IPS-NIHi11 (cell line): ENCODE results near the gene WDR4.
A peak's percentile ranks its signal among the peaks of the same experiment; 100 is the strongest.
"Not testable (repeated sequence)": the region's sequence is repeated elsewhere in the genome, so short reads cannot be mapped to it uniquely, and the experiment has no call there.

Experiments used
- DNase-seq: peaks from one replicate; pipeline ENCODE4 v3.0.0; 2012; ENCODE audit warnings: mixed read lengths, low spot score

Gene WDR4

GRCh38 chr21:42878678-42878992 is 704 bp downstream of the WDR4 start:
- no peak for DNase-seq

GRCh38 chr21:42875811-42876210 is 3.5 kb downstream of the WDR4 start:
- not testable (repeated sequence) for DNase-seq

- no peak for DNase-seq
These were observed 6.2 kb downstream of the WDR4 start for GRCh38 chr21:42873096-42873495.

GRCh38 chr21:42868196-42868595 is 11.1 kb downstream of the WDR4 start:
- peak; percentile 1 for DNase-seq

GRCh38 chr21:42865776-42866160 is 13.6 kb downstream of the WDR4 start:
- DNase-seq: peak; percentile 17

- peak; percentile 33 for DNase-seq
These were observed 14.2 kb downstream of the WDR4 start for GRCh38 chr21:42864815-42865775.

- DNase-seq: no peak
These were observed 15.1 kb downstream of the WDR4 start for GRCh38 chr21:42864286-42864685.

GRCh38 chr21:42863504-42863870 is 15.9 kb downstream of the WDR4 start:
- no peak for DNase-seq

GRCh38 chr21:42862774-42863503 is 16.4 kb downstream of the WDR4 start:
- DNase-seq: no peak

GRCh38 chr21:42861848-42862400 is 17.4 kb downstream of the WDR4 start:
- no peak for DNase-seq

GRCh38 chr21:42861311-42861847 is 18.0 kb downstream of the WDR4 start:
- DNase-seq: no peak

GRCh38 chr21:42860345-42860744 is 19.0 kb downstream of the WDR4 start:
- no peak for DNase-seq

- DNase-seq: no peak
These were observed 19.5 kb downstream of the WDR4 start for GRCh38 chr21:42859891-42860230.

- no peak for DNase-seq
These were observed 20.1 kb downstream of the WDR4 start for GRCh38 chr21:42858957-42859890.

- no peak for DNase-seq
These were observed 21.0 kb downstream of the WDR4 start for GRCh38 chr21:42858185-42858847.

- DNase-seq: no peak
These were observed 22.1 kb downstream of the WDR4 start for GRCh38 chr21:42857216-42857615.

GRCh38 chr21:42855937-42856335 is 23.4 kb downstream of the WDR4 start:
- DNase-seq: no peak

GRCh38 chr21:42855171-42855936 is 24.0 kb downstream of the WDR4 start:
- no peak for DNase-seq

GRCh38 chr21:42854246-42855010 is 24.9 kb downstream of the WDR4 start:
- DNase-seq: no peak

- DNase-seq: no peak
These were observed 25.7 kb downstream of the WDR4 start for GRCh38 chr21:42853621-42854020.
